Ovary (tissue), 9 donors: ENCODE measurements around the gene CALY. TPM values are rescaled to one million over a fixed set of nuclear protein-coding genes. Genes with fewer than 3 reads are reported as not detected.

Source experiments
- DNase-seq, 5 donors: peaks; one replicate each; pipeline ENCODE4 v3.0.0-alpha.2; 2019 to 2020
- H3K27ac ChIP-seq, 2 donors: fragments of 200-600 bp; one replicate each; pipeline versions ENCODE4 v1.5.1 to v1.8.0; 2019 to 2022
- H3K27me3 ChIP-seq: fragments of 200-600 bp; one replicate; pipeline ENCODE4 v1.8.0; 2022
- H3K36me3 ChIP-seq: fragments of 200-600 bp; sonication (generic); one replicate; pipeline ENCODE4 v1.5.1; 2019
- H3K4me1 ChIP-seq: one replicate; pipeline ENCODE4 v1.8.1; 2013; ENCODE audit warnings: mild to moderate bottlenecking, moderate library complexity; ENCODE audit not compliant: insufficient read depth
- H3K4me3 ChIP-seq: fragments of 200-600 bp; sonication (generic); one replicate; pipeline ENCODE4 v1.5.1; 2017
- H3K9me3 ChIP-seq, 2 donors: fragments of 200-600 bp in 1 of 2; sonication (generic) in 1 of 2; one replicate each; pipeline versions ENCODE4 v1.5.1 to v1.8.1; 2013 to 2019; ENCODE audit warnings: mild to moderate bottlenecking in 1 of 2, moderate library complexity in 1 of 2
- CTCF ChIP-seq, 3 donors: fragments of 450-650 bp in 2 of 3; fragments of 200-600 bp in 1 of 3; IDR thresholded peaks; one replicate each; pipeline versions ENCODE4 v1.5.1 to v1.8.0; 2016 to 2022; ENCODE audit warnings: antibody characterized with exemption in 3 of 3, mild to moderate bottlenecking in 1 of 3
- EP300 ChIP-seq: sonication (generic); formaldehyde crosslinking; IDR thresholded peaks from one replicate; pipeline ENCODE4 v1.6.1; 2017; ENCODE audit warnings: antibody characterized with exemption
- POLR2A ChIP-seq: fragments of 450-650 bp; IDR thresholded peaks from one replicate; pipeline ENCODE4 v1.6.1; 2017; ENCODE audit warnings: antibody characterized with exemption, mild to moderate bottlenecking, moderate library complexity
- WGBS, 3 donors: extraction: QIAGEN DNeasy Blood & Tissue Kit in 1 of 3; methylation state at CpG; one replicate each; pipeline versions ENCODE4 v1.1.5 to v1.1.7; 2013 to 2017; 5-methylcytosine and 5-hydroxymethylcytosine counted together
- intact Hi-C, 4 donors: fragments of 100-400 bp; cut with DNase I; formaldehyde crosslinking; loops; one replicate each; pipeline versions ENCODE4 v1.11.0 to v1.15.1; 2022 to 2023
- polyA plus RNA-seq, 2 donors: library from polyadenylated mRNA; stranded (reverse); fragments of 200-250 nt in 1 of 2; fragments of 350-450 nt in 1 of 2; fragmentation: Illumina TruSeq in 1 of 2; extraction: RNeasy Lipid Tissue Mini Kit (QIAGEN cat#74804) in 1 of 2; gene quantifications; one replicate each; pipeline ENCODE4 v1.2.3, GENCODE V29; 2013 to 2014
- total RNA-seq, 7 donors: library from RNA; depleted of rRNA in 2 of 7; stranded (reverse); fragments of >200 nt in 2 of 7; fragmentation: NEBNext Ultra II Directional in 3 of 7; extraction: Animal tissue kit (Norgen Biotek cat#: 25700) in 3 of 7; gene quantifications; one replicate each; pipeline versions ENCODE4 v1.1.0 to v1.2.4, GENCODE V29; 2016 to 2023
- donor health status: DM: no; HTN: no; CAD: no; lungs with moderate emphysema.
- donor health status: DM: no; HTN: no; CAD: no.
- donor health status: Bipolar disorder and iron deficiency.
- donor health status: DM: yes; HTN: yes; CAD: no.
- donor health status: DM: no; HTN: no; CAD: no.
- donor health status: DM: yes; HTN: yes; CAD: no.

The CALY gene
- total and polyA plus RNA-seq, 9 donors: 0.69 TPM; not detected in 8

- H3K36me3 ChIP-seq: no peaks in the 10 kb centered on the region
- H3K4me3 ChIP-seq: no peak overlapping the region
- H3K27me3 ChIP-seq: no peaks in the 10 kb centered on the region
- intact Hi-C loops: no loop called here
- H3K27ac ChIP-seq: no peak overlapping the region
- peak in 1 of 5 donors; percentile 18 for DNase-seq
- peaks cover 2% of the 10 kb centered on the region for H3K4me1 ChIP-seq
- no peaks in the 10 kb centered on the region for H3K9me3 ChIP-seq
- WGBS, 3 donors: 69 to 80% (median 72%) methylated on average over 4 of the region's 4 CpGs
- TF ChIP-seq POLR2A: no peak
Observed at GRCh38 chr10:133313192-133313591, 23.5 kb downstream of the CALY start.

- TF ChIP-seq CTCF (IDR thresholded peaks at IDR 0.05): no peak
- TF ChIP-seq POLR2A: no peak
- TF ChIP-seq EP300: no peak
- Histone ChIP-seq H3K27ac (no peak overlapping the region), H3K9me3 (no peaks in the 10 kb centered on the region), H3K27me3 (no peaks in the 10 kb centered on the region), H3K4me3 (no peak overlapping the region), H3K4me1 (peaks cover 4% of the 10 kb centered on the region), H3K36me3 (no peaks in the 10 kb centered on the region)
- no peak for DNase-seq
- WGBS, 3 donors: 86 to 91% (median 89%) methylated on average over 9 of the region's 9 CpGs
- intact Hi-C loops: no loop called here
Observed at GRCh38 chr10:133312769-133313145, 23.9 kb downstream of the CALY start.

GRCh38 chr10:133312016-133312768, 24.5 kb downstream of the CALY start:
- Histone ChIP-seq H3K27me3 (no peaks in the 10 kb centered on the region), H3K27ac (no peak overlapping the region), H3K36me3 (no peaks in the 10 kb centered on the region), H3K4me1 (peaks cover 8% of the 10 kb centered on the region), H3K9me3 (no peaks in the 10 kb centered on the region), H3K4me3 (no peak overlapping the region)
- intact Hi-C loops: no loop called here
- 90 to 93% (median 92%) methylated on average over 23 of the region's 23 CpGs for WGBS, 3 donors
- TF ChIP-seq CTCF (IDR thresholded peaks at IDR 0.05) (no peak), EP300 (no peak), POLR2A (no peak)
- no peak for DNase-seq

- peaks cover 12% of the 10 kb centered on the region for H3K4me1 ChIP-seq
- H3K27ac ChIP-seq: no peak overlapping the region
- no peaks in the 10 kb centered on the region for H3K36me3 ChIP-seq
- no peaks in the 10 kb centered on the region for H3K9me3 ChIP-seq
- no peak for DNase-seq
- no peak overlapping the region for H3K4me3 ChIP-seq
- TF ChIP-seq POLR2A (no peak), EP300 (no peak), CTCF (IDR thresholded peaks at IDR 0.05) (no peak)
- WGBS, 3 donors: 87 to 92% (median 90%) methylated on average over 10 of the region's 10 CpGs
- intact Hi-C loops: loop anchor here in 1 of 4 donors (2.0 kb wide), 1 partner anchor 51 kb away; no protein-coding TSS in a partner anchor
- H3K27me3 ChIP-seq: no peaks in the 10 kb centered on the region
Observed at GRCh38 chr10:133311570-133311969, 25.1 kb downstream of the CALY start.

- Histone ChIP-seq H3K4me3 (no peak overlapping the region), H3K27ac (no peak overlapping the region), H3K9me3 (no peaks in the 10 kb centered on the region), H3K36me3 (no peaks in the 10 kb centered on the region), H3K4me1 (peaks cover 12% of the 10 kb centered on the region), H3K27me3 (no peaks in the 10 kb centered on the region)
- DNase-seq: no peak
- TF ChIP-seq POLR2A: no peak
- no peak for TF ChIP-seq CTCF (IDR thresholded peaks at IDR 0.05)
- TF ChIP-seq EP300: no peak
- 91 to 95% (median 92%) methylated on average over 8 of the region's 8 CpGs for WGBS, 3 donors
- intact Hi-C loops: loop anchor here in 1 of 4 donors (2.0 kb wide), 1 partner anchor 50 kb away; no protein-coding TSS in a partner anchor
Observed at GRCh38 chr10:133310789-133311188, 25.9 kb downstream of the CALY start.
